HepG2 (cell line): ENCODE measurements around the gene PLXNA1. TPM values are rescaled to one million over a fixed set of nuclear protein-coding genes. Genes with fewer than 3 reads are reported as not detected.

Experiments used
- ATAC-seq: fragments of 200-7000 bp; cut with Tn5 transposase; 3 replicates; pipeline ENCODE4 v1.9.1; 2020; ENCODE audit warnings: mild to moderate bottlenecking, moderate library complexity
- BruUV-seq: library from RNA; stranded (reverse); fragments of 400-500 nt; replicated peaks from 2 replicates; lab custom pipeline; 2021; lab: Mats Ljungman, UMichigan
- CTCF ChIA-PET: fragments of 300-600 bp; formaldehyde crosslinking; extraction: SDS; loops from one replicate; lab custom pipeline; 2021; ENCODE audit warnings: low total read pairs, inconsistent platforms, low intra/inter-chr PET ratio; lab: Yijun Ruan, JAX
- POLR2A ChIA-PET: fragments of 350-600 bp; sonication (Branson Sonifier 250); formaldehyde crosslinking; loops from one replicate; lab custom pipeline; 2020; ENCODE audit warnings: antibody characterized with exemption, inconsistent platforms; lab: Yijun Ruan, JAX
- DNase-seq: peaks from one replicate; pipeline ENCODE4 v3.0.0-alpha.2; 2015; ENCODE audit warnings: low spot score
- FAIRE-seq: peaks from 3 replicates; lab custom pipeline; 2011; peaks lifted over from hg19 to GRCh38; lab: Jason Lieb, UNC
- H2AFZ ChIP-seq: one replicate; pipeline ENCODE4 v1.6.1; 2011; ENCODE audit warnings: low read length, inconsistent platforms
- H3K27ac ChIP-seq: fragments of 300-600 bp; 3 replicates; pipeline ENCODE4 v1.8.0; 2011; ENCODE audit warnings: mixed run types, mild to moderate bottlenecking, mixed read lengths, low read length, inconsistent platforms; ENCODE audit not compliant: insufficient read depth; ENCODE audit errors: extremely low read length
- H3K27me3 ChIP-seq, 2 experiments: fragments of 200-600 bp in 1 of 2; 2 replicates in 1 of 2; 3 replicates in 1 of 2; pipeline versions ENCODE4 v1.6.0 to v1.8.0; 2011; ENCODE audit warnings: low read length in 2 of 2, mild to moderate bottlenecking in 2 of 2, moderate library complexity in 2 of 2, inconsistent platforms in 1 of 2; ENCODE audit not compliant: insufficient read depth in 2 of 2, control insufficient read depth in 1 of 2
- H3K36me3 ChIP-seq, 2 experiments: fragments of 200-600 bp in 1 of 2; replicated peaks in 1 of 2; 2 replicates in 1 of 2; 3 replicates in 1 of 2; pipeline versions ENCODE4 v1.5.1 to v1.8.0; 2011; ENCODE audit warnings: low read length in 2 of 2, inconsistent platforms in 1 of 2; ENCODE audit not compliant: insufficient read depth in 2 of 2, control insufficient read depth in 1 of 2
- H3K4me1 ChIP-seq: 2 replicates; pipeline ENCODE4 v1.5.1; 2012; ENCODE audit warnings: low read length, inconsistent platforms; ENCODE audit not compliant: insufficient read depth
- H3K4me2 ChIP-seq: 2 replicates; pipeline ENCODE4 v1.6.0; 2011; ENCODE audit warnings: low read depth, low read length, inconsistent platforms
- H3K4me3 ChIP-seq, 3 experiments: fragments of 200-600 bp in 1 of 3; sonication (generic), shearing (Covaris generic) in 1 of 3; replicated peaks in 1 of 3; 2 replicates each; pipeline ENCODE4 v1.5.1; 2011 to 2016; ENCODE audit warnings: low read length in 3 of 3, inconsistent platforms in 2 of 3, low read depth in 2 of 3, mild to moderate bottlenecking in 2 of 3, control low read depth in 1 of 3, mixed read lengths in 1 of 3; ENCODE audit not compliant: insufficient read depth in 1 of 3
- H3K79me2 ChIP-seq: one replicate; pipeline ENCODE4 v1.6.1; 2011; ENCODE audit warnings: low read length, inconsistent platforms; ENCODE audit not compliant: insufficient read depth
- H3K9ac ChIP-seq: 2 replicates; pipeline ENCODE4 v1.6.0; 2011; ENCODE audit warnings: mild to moderate bottlenecking, low read depth, low read length, inconsistent platforms; ENCODE audit not compliant: insufficient read depth
- H3K9me3 ChIP-seq: 2 replicates; pipeline ENCODE4 v1.5.1; 2012; ENCODE audit warnings: mild to moderate bottlenecking, low read length
- H4K20me1 ChIP-seq: 2 replicates; pipeline ENCODE4 v1.6.0; 2011; ENCODE audit warnings: inconsistent platforms, mild to moderate bottlenecking, low read length, moderate library complexity; ENCODE audit not compliant: insufficient read depth
- ADNP ChIP-seq: sonication (generic); formaldehyde crosslinking; IDR thresholded peaks from 2 replicates; pipeline ENCODE4 v1.4.0; 2020; ENCODE audit warnings: missing genetic modification reagents
- CC2D1A ChIP-seq: sonication (generic); formaldehyde crosslinking; IDR thresholded peaks from 2 replicates; pipeline ENCODE4 v1.8.1; 2023; ENCODE audit warnings: mild to moderate bottlenecking, missing genetic modification reagents
- CHD2 ChIP-seq: IDR thresholded peaks from 2 replicates; pipeline ENCODE4 v1.6.1; 2011; ENCODE audit warnings: low read depth, low read length, improper control_type of control experiment
- GZF1 ChIP-seq: sonication (generic); formaldehyde crosslinking; IDR thresholded peaks from 2 replicates; pipeline ENCODE4 v1.5.1; 2020; ENCODE audit warnings: mild to moderate bottlenecking, missing genetic modification reagents
- NAIF1 ChIP-seq: sonication (generic); formaldehyde crosslinking; IDR thresholded peaks from 2 replicates; pipeline ENCODE4 v1.5.0; 2020; ENCODE audit warnings: mild to moderate bottlenecking, missing genetic modification reagents, borderline replicate concordance
- ONECUT2 ChIP-seq: sonication (generic); formaldehyde crosslinking; IDR thresholded peaks from 2 replicates; pipeline ENCODE4 v1.4.0; 2020; ENCODE audit warnings: missing genetic modification reagents
- PRPF4 ChIP-seq: fragments of 200-400 bp; formaldehyde crosslinking; IDR thresholded peaks from 2 replicates; pipeline ENCODE4 v1.6.1; 2016; ENCODE audit warnings: low read length, low read depth; ENCODE audit not compliant: poor library complexity, severe bottlenecking
- TCF7 ChIP-seq: sonication (generic); IDR thresholded peaks from 2 replicates; pipeline ENCODE4 v1.6.1; 2016; ENCODE audit warnings: antibody characterized with exemption, low read depth
- TOPORS ChIP-seq: sonication (generic); formaldehyde crosslinking; IDR thresholded peaks from 2 replicates; pipeline ENCODE4 v1.8.0; 2023; ENCODE audit warnings: mild to moderate bottlenecking, missing genetic modification reagents
- ZKSCAN1 ChIP-seq: fragments of 150-350 bp; IDR thresholded peaks from 2 replicates; pipeline ENCODE4 v1.6.1; 2014; ENCODE audit warnings: low read length
- ZNF546 ChIP-seq: sonication (generic); formaldehyde crosslinking; conservative IDR thresholded peaks from 2 replicates; pipeline ENCODE4 v1.8.1; 2023; ENCODE audit warnings: mild to moderate bottlenecking, missing genetic modification reagents
- ZSCAN30 ChIP-seq: sonication (generic); formaldehyde crosslinking; IDR thresholded peaks from 2 replicates; pipeline ENCODE4 v1.5.0; 2020; ENCODE audit warnings: mild to moderate bottlenecking, missing genetic modification reagents
- WGBS: methylation state at CpG from one replicate; pipeline ENCODE4 v1.1.6; 2017; ENCODE audit warnings: low lambda C conversion rate; 5-methylcytosine and 5-hydroxymethylcytosine counted together
- in situ Hi-C: cut with HindIII; loops from 2 replicates; pipeline ENCODE4 v1.10.0; 2017; ENCODE audit warnings: low pct_unique_long_range_greater_than_20kb; ENCODE audit not compliant: extremely low pct_ligation_motif_present
- intact Hi-C: fragments of 100-400 bp; cut with micrococcal nuclease; formaldehyde crosslinking; loops from one replicate; pipeline ENCODE4 v1.10.0; 2022; ENCODE audit not compliant: unreplicated experiment
- polyA plus RNA-seq, 8 experiments: library from polyadenylated mRNA; depleted of rRNA in 3 of 8; stranded (reverse) in 7 of 8; unstranded in 1 of 8; fragments of >200 nt; fragmentation: Illumina TruSeq in 4 of 8; extraction: Trizol in 4 of 8; gene quantifications; 2 replicates each; pipeline versions ENCODE4 v1.2.1 to v1.2.3, GENCODE V29; 2011 to 2016; ENCODE audit warnings: low read depth in 4 of 8, missing spikeins in 1 of 8, mixed read lengths in 1 of 8; ENCODE audit not compliant: insufficient read depth in 1 of 8
- total RNA-seq, 5 experiments: library from RNA; depleted of rRNA; stranded (reverse); fragments of >200 nt; fragmentation: Illumina TruSeq; extraction: Trizol; gene quantifications; 2 replicates each; pipeline ENCODE4 v1.2.3, GENCODE V29; 2016; ENCODE audit warnings: low read depth in 1 of 5
- TF ChIP-seq, protein P1 (sequence below): sonication (generic); formaldehyde crosslinking; conservative IDR thresholded peaks from 2 replicates; pipeline ENCODE4 v1.5.0; 2020; ENCODE audit warnings: missing genetic modification reagents
- TF ChIP-seq, protein P2 (sequence below): sonication (generic); formaldehyde crosslinking; IDR thresholded peaks from 2 replicates; pipeline ENCODE4 v1.4.0; 2020; ENCODE audit warnings: missing genetic modification reagents; ENCODE audit errors: not compliant biosample characterization
- TF ChIP-seq, protein P3 (sequence below): sonication (generic); formaldehyde crosslinking; IDR thresholded peaks from 2 replicates; pipeline ENCODE4 v1.4.0; 2020; ENCODE audit warnings: mild to moderate bottlenecking, missing genetic modification reagents, borderline replicate concordance
- TF ChIP-seq, protein P4 (sequence below): sonication (generic); formaldehyde crosslinking; IDR thresholded peaks from 2 replicates; pipeline ENCODE4 v1.5.1; 2020; ENCODE audit warnings: mild to moderate bottlenecking, missing genetic modification reagents, moderate library complexity

Gene PLXNA1
- total and polyA plus RNA-seq, 2 of the 13 experiments (the other 11 are each of a cell fraction or from before 2014, with no cell fraction given): 16.6 to 18.2 TPM

DNA sequence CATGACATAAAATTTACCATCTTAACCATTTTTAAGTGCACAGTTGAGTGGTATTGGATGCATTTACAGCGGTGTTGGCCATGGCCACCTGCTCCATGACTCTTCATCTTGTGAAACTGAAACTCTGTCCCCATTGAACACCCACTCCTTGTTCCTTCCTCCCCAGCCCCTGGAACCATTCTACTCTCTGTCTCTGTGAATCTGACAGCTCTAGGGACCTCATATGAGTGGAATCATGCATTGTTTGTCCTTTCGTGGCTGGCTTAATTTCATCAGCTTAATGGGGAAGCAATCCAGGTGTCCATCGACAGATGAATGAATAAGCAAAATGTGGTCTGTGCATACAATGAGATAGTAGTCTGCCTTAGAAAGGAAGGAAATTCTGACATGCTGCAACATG is 42.5 kb downstream of the PLXNA1 start (continued):
- TF ChIP-seq, protein P1, sequence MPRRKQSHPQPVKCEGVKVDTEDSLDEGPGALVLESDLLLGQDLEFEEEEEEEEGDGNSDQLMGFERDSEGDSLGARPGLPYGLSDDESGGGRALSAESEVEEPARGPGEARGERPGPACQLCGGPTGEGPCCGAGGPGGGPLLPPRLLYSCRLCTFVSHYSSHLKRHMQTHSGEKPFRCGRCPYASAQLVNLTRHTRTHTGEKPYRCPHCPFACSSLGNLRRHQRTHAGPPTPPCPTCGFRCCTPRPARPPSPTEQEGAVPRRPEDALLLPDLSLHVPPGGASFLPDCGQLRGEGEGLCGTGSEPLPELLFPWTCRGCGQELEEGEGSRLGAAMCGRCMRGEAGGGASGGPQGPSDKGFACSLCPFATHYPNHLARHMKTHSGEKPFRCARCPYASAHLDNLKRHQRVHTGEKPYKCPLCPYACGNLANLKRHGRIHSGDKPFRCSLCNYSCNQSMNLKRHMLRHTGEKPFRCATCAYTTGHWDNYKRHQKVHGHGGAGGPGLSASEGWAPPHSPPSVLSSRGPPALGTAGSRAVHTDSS (CRISPR knock-in tag): no peak

DNA sequence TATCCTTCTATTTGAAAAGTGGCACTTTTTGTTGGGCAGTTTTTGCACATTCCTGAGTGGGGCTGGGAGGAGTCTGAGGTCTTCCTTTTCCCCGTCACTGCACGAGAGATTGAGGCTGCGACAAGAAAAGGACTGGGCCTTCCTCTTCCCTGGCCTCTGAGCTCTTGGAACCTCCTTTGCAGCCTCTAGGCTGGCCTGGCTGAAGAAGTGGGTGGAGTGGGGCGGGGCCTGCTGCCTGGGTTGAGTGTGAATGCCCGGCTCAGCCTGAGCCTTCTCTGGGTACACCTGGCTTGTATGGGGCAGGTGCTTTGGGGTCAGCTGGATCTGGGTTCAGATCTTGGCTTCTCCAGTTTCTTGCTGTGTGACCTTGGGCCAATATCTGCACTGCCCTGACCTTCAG is 43.1 kb downstream of the PLXNA1 start:
- Histone ChIP-seq H3K9ac (no peak overlapping the region), H3K4me3 (no peak overlapping the region), H3K4me2 (no peak overlapping the region), H2AFZ (no peak overlapping the region), H3K27me3 (no peaks in the 10 kb centered on the region), H3K4me1 (no peaks in the 10 kb centered on the region), H3K36me3 (peaks cover 24 to 39% of the 10 kb centered on the region in 2 experiments; a peak in 4 of 5 replicates), H3K27ac (no peak overlapping the region), H4K20me1 (no peaks in the 10 kb centered on the region), H3K79me2 (no peaks in the 10 kb centered on the region), H3K9me3 (no peaks in the 10 kb centered on the region)
- intact Hi-C loops: no loop called here
- POLR2A ChIA-PET: no interaction called here
- in situ Hi-C loops: no loop called here
- BruUV-seq: no TSS peak
- no peak for FAIRE-seq
- CTCF ChIA-PET: no interaction called here
- no peak for DNase-seq
- WGBS: 100% methylated on average over 3 of the region's 5 CpGs
- no peak for ATAC-seq
- TF ChIP-seq, protein P2, sequence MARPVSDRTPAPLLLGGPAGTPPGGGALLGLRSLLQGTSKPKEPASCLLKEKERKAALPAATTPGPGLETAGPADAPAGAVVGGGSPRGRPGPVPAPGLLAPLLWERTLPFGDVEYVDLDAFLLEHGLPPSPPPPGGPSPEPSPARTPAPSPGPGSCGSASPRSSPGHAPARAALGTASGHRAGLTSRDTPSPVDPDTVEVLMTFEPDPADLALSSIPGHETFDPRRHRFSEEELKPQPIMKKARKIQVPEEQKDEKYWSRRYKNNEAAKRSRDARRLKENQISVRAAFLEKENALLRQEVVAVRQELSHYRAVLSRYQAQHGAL (CRISPR knock-in tag): no peak
- TF ChIP-seq, protein P3, sequence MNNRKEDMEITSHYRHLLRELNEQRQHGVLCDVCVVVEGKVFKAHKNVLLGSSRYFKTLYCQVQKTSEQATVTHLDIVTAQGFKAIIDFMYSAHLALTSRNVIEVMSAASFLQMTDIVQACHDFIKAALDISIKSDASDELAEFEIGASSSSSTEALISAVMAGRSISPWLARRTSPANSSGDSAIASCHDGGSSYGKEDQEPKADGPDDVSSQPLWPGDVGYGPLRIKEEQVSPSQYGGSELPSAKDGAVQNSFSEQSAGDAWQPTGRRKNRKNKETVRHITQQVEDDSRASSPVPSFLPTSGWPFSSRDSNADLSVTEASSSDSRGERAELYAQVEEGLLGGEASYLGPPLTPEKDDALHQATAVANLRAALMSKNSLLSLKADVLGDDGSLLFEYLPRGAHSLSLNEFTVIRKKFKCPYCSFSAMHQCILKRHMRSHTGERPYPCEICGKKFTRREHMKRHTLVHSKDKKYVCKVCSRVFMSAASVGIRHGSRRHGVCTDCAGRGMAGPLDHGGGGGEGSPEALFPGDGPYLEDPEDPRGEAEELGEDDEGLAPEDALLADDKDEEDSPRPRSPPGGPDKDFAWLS (CRISPR knock-in tag): no peak
- TF ChIP-seq PRPF4 (no peak), ZKSCAN1 (no peak), GZF1 (no peak), ADNP (CRISPR knock-in tag) (no peak), TOPORS (CRISPR knock-in tag) (no peak), ONECUT2 (CRISPR knock-in tag) (no peak), CHD2 (no peak), TCF7 (no peak), ZSCAN30 (CRISPR knock-in tag) (no peak), CC2D1A (CRISPR knock-in tag) (no peak), ZNF546 (no peak), NAIF1 (CRISPR knock-in tag) (no peak)
- TF ChIP-seq, protein P4, sequence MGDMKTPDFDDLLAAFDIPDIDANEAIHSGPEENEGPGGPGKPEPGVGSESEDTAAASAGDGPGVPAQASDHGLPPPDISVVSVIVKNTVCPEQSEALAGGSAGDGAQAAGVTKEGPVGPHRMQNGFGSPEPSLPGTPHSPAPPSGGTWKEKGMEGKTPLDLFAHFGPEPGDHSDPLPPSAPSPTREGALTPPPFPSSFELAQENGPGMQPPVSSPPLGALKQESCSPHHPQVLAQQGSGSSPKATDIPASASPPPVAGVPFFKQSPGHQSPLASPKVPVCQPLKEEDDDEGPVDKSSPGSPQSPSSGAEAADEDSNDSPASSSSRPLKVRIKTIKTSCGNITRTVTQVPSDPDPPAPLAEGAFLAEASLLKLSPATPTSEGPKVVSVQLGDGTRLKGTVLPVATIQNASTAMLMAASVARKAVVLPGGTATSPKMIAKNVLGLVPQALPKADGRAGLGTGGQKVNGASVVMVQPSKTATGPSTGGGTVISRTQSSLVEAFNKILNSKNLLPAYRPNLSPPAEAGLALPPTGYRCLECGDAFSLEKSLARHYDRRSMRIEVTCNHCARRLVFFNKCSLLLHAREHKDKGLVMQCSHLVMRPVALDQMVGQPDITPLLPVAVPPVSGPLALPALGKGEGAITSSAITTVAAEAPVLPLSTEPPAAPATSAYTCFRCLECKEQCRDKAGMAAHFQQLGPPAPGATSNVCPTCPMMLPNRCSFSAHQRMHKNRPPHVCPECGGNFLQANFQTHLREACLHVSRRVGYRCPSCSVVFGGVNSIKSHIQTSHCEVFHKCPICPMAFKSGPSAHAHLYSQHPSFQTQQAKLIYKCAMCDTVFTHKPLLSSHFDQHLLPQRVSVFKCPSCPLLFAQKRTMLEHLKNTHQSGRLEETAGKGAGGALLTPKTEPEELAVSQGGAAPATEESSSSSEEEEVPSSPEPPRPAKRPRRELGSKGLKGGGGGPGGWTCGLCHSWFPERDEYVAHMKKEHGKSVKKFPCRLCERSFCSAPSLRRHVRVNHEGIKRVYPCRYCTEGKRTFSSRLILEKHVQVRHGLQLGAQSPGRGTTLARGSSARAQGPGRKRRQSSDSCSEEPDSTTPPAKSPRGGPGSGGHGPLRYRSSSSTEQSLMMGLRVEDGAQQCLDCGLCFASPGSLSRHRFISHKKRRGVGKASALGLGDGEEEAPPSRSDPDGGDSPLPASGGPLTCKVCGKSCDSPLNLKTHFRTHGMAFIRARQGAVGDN (CRISPR knock-in tag): no peak
